HCT116 (cell line): ENCODE measurements around the gene LRRFIP2. TPM values are rescaled to one million over a fixed set of nuclear protein-coding genes. Genes with fewer than 3 reads are reported as not detected.

Source experiments
- ATAC-seq: fragments of 200-7000 bp; cut with Tn5 transposase; 2 replicates; pipeline ENCODE4 v1.9.1; 2020; ENCODE audit warnings: mild to moderate bottlenecking, moderate library complexity
- BruUV-seq: library from RNA; stranded (reverse); fragments of 400-500 nt; replicated peaks from 2 replicates; lab custom pipeline; 2021; lab: Mats Ljungman, UMichigan
- CTCF ChIA-PET: fragments of 300-600 bp; sonication (Branson Sonifier 250); formaldehyde crosslinking; loops from one replicate; lab custom pipeline; 2021; ENCODE audit warnings: antibody characterized with exemption; lab: Charles Lee
- POLR2A ChIA-PET: fragments of 300-600, 350-600 bp; sonication (Branson Sonifier 250); formaldehyde crosslinking; loops from one replicate; lab custom pipeline; 2021; ENCODE audit warnings: antibody characterized with exemption; lab: Charles Lee
- RAD21 ChIA-PET, 2 experiments: fragments of 300-600 bp; sonication (Branson Sonifier 250); formaldehyde crosslinking; loops; one replicate each; lab custom pipeline; 2023; ENCODE audit warnings: low total read pairs in 2 of 2; ENCODE audit not compliant: uncharacterized antibody in 2 of 2, unreplicated experiment in 2 of 2, low non-redundant PET in 1 of 2; lab: Charles Lee
- DNase-seq: peaks from one replicate; pipeline ENCODE4 v3.0.0-alpha.2; 2010; ENCODE audit warnings: low read depth, low spot score
- H2AFZ ChIP-seq: fragments of 200-600 bp; shearing (Covaris generic), sonication (generic); 2 replicates; pipeline ENCODE4 v1.6.1; 2017; ENCODE audit warnings: low read depth, mixed run types, mixed read lengths, antibody characterized with exemption, low read length; ENCODE audit not compliant: poor library complexity, severe bottlenecking
- H3K27ac ChIP-seq: 2 replicates; pipeline ENCODE4 v1.5.1; 2012; ENCODE audit warnings: low read depth, low read length
- H3K27me3 ChIP-seq: fragments of 200-600 bp; sonication (generic); 2 replicates; pipeline ENCODE4 v1.6.1; 2016; ENCODE audit warnings: mixed run types, low read length, mixed read lengths; ENCODE audit not compliant: insufficient read depth
- H3K36me3 ChIP-seq, 2 experiments: fragments of 200-500 bp in 1 of 2; fragments of 200-600 bp in 1 of 2; sonication (Bioruptor generic) in 1 of 2; sonication (generic) in 1 of 2; 2 replicates each; pipeline versions ENCODE4 v1.5.1 to v1.6.1; 2014 to 2016; ENCODE audit warnings: low read length in 2 of 2, inconsistent platforms in 1 of 2, mixed read lengths in 1 of 2, mixed run types in 1 of 2; ENCODE audit not compliant: insufficient read depth in 2 of 2, control insufficient read depth in 1 of 2
- H3K4me1 ChIP-seq, 2 experiments: fragments of 200-600 bp in 1 of 2; sonication (generic) in 1 of 2; 2 replicates each; pipeline versions ENCODE4 v1.5.1 to v1.6.1; 2012 to 2017; ENCODE audit warnings: low read length in 2 of 2, inconsistent platforms in 1 of 2, mild to moderate bottlenecking in 1 of 2, mixed read lengths in 1 of 2, mixed run types in 1 of 2, moderate library complexity in 1 of 2; ENCODE audit not compliant: insufficient read depth in 2 of 2, control insufficient read depth in 1 of 2
- H3K4me2 ChIP-seq: fragments of 200-600 bp; sonication (generic); 2 replicates; pipeline ENCODE4 v1.6.1; 2017; ENCODE audit warnings: mixed run types, low read length, mixed read lengths
- H3K4me3 ChIP-seq, 2 experiments: fragments of 200-600 bp in 1 of 2; sonication (generic) in 1 of 2; replicated peaks in 1 of 2; 2 replicates each; pipeline ENCODE4 v1.5.1; 2011 to 2016; ENCODE audit warnings: low read length in 2 of 2, control low read depth in 1 of 2, low read depth in 1 of 2, mild to moderate bottlenecking in 1 of 2, mixed read lengths in 1 of 2, mixed run types in 1 of 2
- H3K79me2 ChIP-seq: fragments of 200-600 bp; sonication (generic); 2 replicates; pipeline ENCODE4 v1.6.1; 2017; ENCODE audit warnings: mild to moderate bottlenecking, mixed run types, low read length, moderate library complexity, mixed read lengths; ENCODE audit not compliant: insufficient read depth
- H3K9ac ChIP-seq: fragments of 200-600 bp; sonication (generic); 2 replicates; pipeline ENCODE4 v1.6.1; 2016; ENCODE audit warnings: low read length, mixed read lengths
- H3K9me2 ChIP-seq: fragments of 200-600 bp; sonication (generic), shearing (Covaris generic); 2 replicates; pipeline ENCODE4 v1.6.1; 2017; ENCODE audit warnings: mixed run types, mild to moderate bottlenecking, moderate library complexity; ENCODE audit not compliant: insufficient read depth
- H3K9me3 ChIP-seq, 2 experiments: fragments of 200-500 bp in 1 of 2; fragments of 200-600 bp in 1 of 2; sonication (Bioruptor generic) in 1 of 2; sonication (generic) in 1 of 2; 2 replicates each; pipeline ENCODE4 v1.6.1; 2014 to 2017; ENCODE audit warnings: low read length in 2 of 2, mixed read lengths in 2 of 2, inconsistent platforms in 1 of 2, low read depth in 1 of 2, mild to moderate bottlenecking in 1 of 2, mixed run types in 1 of 2, moderate library complexity in 1 of 2; ENCODE audit not compliant: control insufficient read depth in 1 of 2, insufficient read depth in 1 of 2
- H4K20me1 ChIP-seq: fragments of 200-600 bp; sonication (generic), shearing (Covaris generic); 2 replicates; pipeline ENCODE4 v1.6.1; 2017; ENCODE audit warnings: mixed run types, mild to moderate bottlenecking, moderate library complexity; ENCODE audit not compliant: insufficient read depth
- CBX3 ChIP-seq: IDR thresholded peaks from 2 replicates; pipeline ENCODE4 v1.6.1; 2012; ENCODE audit warnings: low read depth
- CEBPB ChIP-seq: IDR thresholded peaks from 2 replicates; pipeline ENCODE4 v1.6.1; 2012; ENCODE audit warnings: low read depth
- EGR1 ChIP-seq: IDR thresholded peaks from 2 replicates; pipeline ENCODE4 v1.6.1; 2012; ENCODE audit warnings: low read depth
- ELF1 ChIP-seq: IDR thresholded peaks from 2 replicates; pipeline ENCODE4 v1.6.1; 2012; ENCODE audit warnings: low read depth, borderline replicate concordance
- EZH2phosphoT487 ChIP-seq: fragments of 200-600 bp; IDR thresholded peaks from 2 replicates; pipeline ENCODE4 v1.6.1; 2018; ENCODE audit warnings: antibody characterized with exemption, borderline replicate concordance
- POLR2A ChIP-seq: IDR thresholded peaks from 2 replicates; pipeline ENCODE4 v1.7.0; 2011; ENCODE audit warnings: borderline replicate concordance; ENCODE audit not compliant: insufficient read depth, insufficient read length; ENCODE audit errors: extremely low read depth
- RAD21 ChIP-seq: IDR thresholded peaks from 2 replicates; pipeline ENCODE4 v1.6.1; 2012; ENCODE audit warnings: low read depth, mild to moderate bottlenecking
- SIN3A ChIP-seq: IDR thresholded peaks from 2 replicates; pipeline ENCODE4 v1.6.1; 2012; ENCODE audit warnings: low read depth
- TCF7L2 ChIP-seq: IDR thresholded peaks from 2 replicates; pipeline ENCODE4 v1.7.0; 2011; ENCODE audit warnings: borderline replicate concordance, inconsistent platforms; ENCODE audit not compliant: insufficient read depth, insufficient read length; ENCODE audit errors: extremely low read depth
- ZBTB33 ChIP-seq: IDR thresholded peaks from 2 replicates; pipeline ENCODE4 v1.6.1; 2011; ENCODE audit warnings: mild to moderate bottlenecking, low read length, moderate library complexity; ENCODE audit not compliant: insufficient replicate concordance; ENCODE audit errors: extremely low read depth
- ZFX ChIP-seq: fragments of 450-650 bp; IDR thresholded peaks from 2 replicates; pipeline ENCODE4 v1.6.1; 2017
- ZNF274 ChIP-seq: fragments of 200-500 bp; sonication (Bioruptor generic); IDR thresholded peaks from 2 replicates; pipeline ENCODE4 v1.6.1; 2014; ENCODE audit warnings: mild to moderate bottlenecking, low read depth, low read length, inconsistent platforms
- intact Hi-C: fragments of 100-400 bp; cut with micrococcal nuclease; formaldehyde crosslinking; loops from 2 replicates; pipeline ENCODE4 v1.10.0; 2022
- total RNA-seq: library from RNA; stranded (reverse); gene quantifications from one replicate; pipeline ENCODE4 v1.2.1, GENCODE V29; 2021; ENCODE audit not compliant: unreplicated experiment
- TF ChIP-seq, protein P1 (sequence below): IDR thresholded peaks from 2 replicates; pipeline ENCODE4 v1.6.1; 2012
- TF ChIP-seq, protein P2 (sequence below): IDR thresholded peaks from 2 replicates; pipeline ENCODE4 v1.6.1; 2012; ENCODE audit warnings: low read depth

The LRRFIP2 gene
- total RNA-seq, 1 experiment from 2014 or later = 27.0 TPM

DNA sequence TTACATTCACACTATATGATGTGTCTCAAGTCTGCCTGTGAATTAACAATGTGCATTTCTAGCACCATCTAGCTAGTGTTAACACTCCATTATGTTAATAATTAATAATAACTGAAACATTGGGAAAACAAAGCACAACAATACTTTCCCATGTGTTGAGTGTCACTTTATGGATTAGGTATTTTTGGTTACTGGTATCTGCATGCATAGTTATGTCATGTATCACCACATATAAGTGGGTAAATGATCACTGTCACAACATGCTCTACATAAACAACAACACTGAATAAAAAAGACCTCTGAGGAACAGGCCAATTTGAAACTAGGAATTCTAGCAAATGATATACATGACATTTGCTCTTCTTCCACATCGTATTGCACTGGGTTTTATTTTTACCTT is 106.4 kb downstream of the LRRFIP2 start:
- CTCF ChIA-PET = no interaction called here
- ATAC-seq = no peak

DNA sequence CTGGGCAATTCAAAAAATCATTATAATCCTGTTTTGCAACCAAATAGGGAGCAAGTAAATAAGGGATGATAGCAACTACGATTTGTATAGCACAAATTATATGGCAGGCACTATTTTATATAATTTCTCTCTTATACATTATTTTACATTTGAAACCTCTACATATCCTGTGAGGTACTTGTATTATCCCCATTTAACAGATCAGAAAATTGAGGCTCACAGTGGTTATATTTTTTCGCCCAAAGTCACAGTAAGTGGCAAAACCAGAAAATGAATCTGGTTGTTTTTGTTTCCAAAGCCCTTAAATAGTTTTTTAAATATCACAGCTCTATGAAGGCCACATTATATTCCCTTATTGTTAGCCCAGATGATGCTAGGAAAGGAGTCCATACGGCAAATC is 106.8 kb downstream of the LRRFIP2 start:
- H3K4me3 ChIP-seq = no peak overlapping the region
- no peaks in the 10 kb centered on the region for H3K9me3 ChIP-seq
- no peak overlapping the region for H2AFZ ChIP-seq
- ChIA-PET POLR2A (no interaction called here), RAD21 (no interaction called here), CTCF (no interaction called here)
- H3K27ac ChIP-seq = no peak overlapping the region
- ATAC-seq (no peak), DNase-seq (no peak)
- BruUV-seq = no TSS peak
- intact Hi-C loops = no loop called here
- H3K4me1 ChIP-seq = no peaks in the 10 kb centered on the region
- no peaks in the 10 kb centered on the region for H3K9me2 ChIP-seq
- H3K36me3 ChIP-seq = no peaks in the 10 kb centered on the region
- H3K27me3 ChIP-seq = no peaks in the 10 kb centered on the region
- H4K20me1 ChIP-seq = no peaks in the 10 kb centered on the region; the same call in 1 of the 2 replicates
- H3K79me2 ChIP-seq = no peaks in the 10 kb centered on the region
- no peak overlapping the region for H3K4me2 ChIP-seq
- no peak overlapping the region for H3K9ac ChIP-seq
- TF ChIP-seq EGR1 = no peak
- TF ChIP-seq ZBTB33 = no peak
- TF ChIP-seq SIN3A = no peak
- TF ChIP-seq, protein P1, sequence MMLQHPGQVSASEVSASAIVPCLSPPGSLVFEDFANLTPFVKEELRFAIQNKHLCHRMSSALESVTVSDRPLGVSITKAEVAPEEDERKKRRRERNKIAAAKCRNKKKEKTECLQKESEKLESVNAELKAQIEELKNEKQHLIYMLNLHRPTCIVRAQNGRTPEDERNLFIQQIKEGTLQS = no peak
- TF ChIP-seq ELF1 = no peak
- no peak for TF ChIP-seq TCF7L2
- no peak for TF ChIP-seq ZFX
- TF ChIP-seq CEBPB = no peak
- TF ChIP-seq EZH2phosphoT487 = no peak
- TF ChIP-seq POLR2A = no peak
- no peak for TF ChIP-seq CBX3
- TF ChIP-seq, protein P2, sequence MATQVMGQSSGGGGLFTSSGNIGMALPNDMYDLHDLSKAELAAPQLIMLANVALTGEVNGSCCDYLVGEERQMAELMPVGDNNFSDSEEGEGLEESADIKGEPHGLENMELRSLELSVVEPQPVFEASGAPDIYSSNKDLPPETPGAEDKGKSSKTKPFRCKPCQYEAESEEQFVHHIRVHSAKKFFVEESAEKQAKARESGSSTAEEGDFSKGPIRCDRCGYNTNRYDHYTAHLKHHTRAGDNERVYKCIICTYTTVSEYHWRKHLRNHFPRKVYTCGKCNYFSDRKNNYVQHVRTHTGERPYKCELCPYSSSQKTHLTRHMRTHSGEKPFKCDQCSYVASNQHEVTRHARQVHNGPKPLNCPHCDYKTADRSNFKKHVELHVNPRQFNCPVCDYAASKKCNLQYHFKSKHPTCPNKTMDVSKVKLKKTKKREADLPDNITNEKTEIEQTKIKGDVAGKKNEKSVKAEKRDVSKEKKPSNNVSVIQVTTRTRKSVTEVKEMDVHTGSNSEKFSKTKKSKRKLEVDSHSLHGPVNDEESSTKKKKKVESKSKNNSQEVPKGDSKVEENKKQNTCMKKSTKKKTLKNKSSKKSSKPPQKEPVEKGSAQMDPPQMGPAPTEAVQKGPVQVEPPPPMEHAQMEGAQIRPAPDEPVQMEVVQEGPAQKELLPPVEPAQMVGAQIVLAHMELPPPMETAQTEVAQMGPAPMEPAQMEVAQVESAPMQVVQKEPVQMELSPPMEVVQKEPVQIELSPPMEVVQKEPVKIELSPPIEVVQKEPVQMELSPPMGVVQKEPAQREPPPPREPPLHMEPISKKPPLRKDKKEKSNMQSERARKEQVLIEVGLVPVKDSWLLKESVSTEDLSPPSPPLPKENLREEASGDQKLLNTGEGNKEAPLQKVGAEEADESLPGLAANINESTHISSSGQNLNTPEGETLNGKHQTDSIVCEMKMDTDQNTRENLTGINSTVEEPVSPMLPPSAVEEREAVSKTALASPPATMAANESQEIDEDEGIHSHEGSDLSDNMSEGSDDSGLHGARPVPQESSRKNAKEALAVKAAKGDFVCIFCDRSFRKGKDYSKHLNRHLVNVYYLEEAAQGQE = no peak
- TF ChIP-seq ZNF274 = no peak
- no peak for TF ChIP-seq RAD21

More for the DNA sequence above, 106.4 kb downstream of the LRRFIP2 start:
- intact Hi-C loops = no loop called here
- Histone ChIP-seq H2AFZ (no peak overlapping the region), H3K9ac (no peak overlapping the region), H3K9me3 (no peaks in the 10 kb centered on the region), H4K20me1 (no peaks in the 10 kb centered on the region; the same call in 1 of the 2 replicates), H3K27ac (no peak overlapping the region), H3K4me3 (no peak overlapping the region), H3K4me2 (no peak overlapping the region), H3K9me2 (no peaks in the 10 kb centered on the region), H3K4me1 (no peaks in the 10 kb centered on the region), H3K36me3 (no peaks in the 10 kb centered on the region), H3K79me2 (no peaks in the 10 kb centered on the region), H3K27me3 (no peaks in the 10 kb centered on the region)
- no peak for TF ChIP-seq ELF1
- BruUV-seq = no TSS peak
- DNase-seq = no peak
- ChIA-PET POLR2A (no interaction called here), RAD21 (no interaction called here)
